ENCODE data around the gene BRD8. TPM values are rescaled to one million over a fixed set of nuclear protein-coding genes. Genes with fewer than 3 reads are reported as not detected.
"Not testable (repeated sequence)": the region's sequence is repeated elsewhere in the genome, so short reads cannot be mapped to it uniquely, and the experiment has no call there.

BRD8 gene
- total RNA-seq, 4 donors from 2014 or later: 27.9 to 39.9 (median 32.6) TPM

DNA sequence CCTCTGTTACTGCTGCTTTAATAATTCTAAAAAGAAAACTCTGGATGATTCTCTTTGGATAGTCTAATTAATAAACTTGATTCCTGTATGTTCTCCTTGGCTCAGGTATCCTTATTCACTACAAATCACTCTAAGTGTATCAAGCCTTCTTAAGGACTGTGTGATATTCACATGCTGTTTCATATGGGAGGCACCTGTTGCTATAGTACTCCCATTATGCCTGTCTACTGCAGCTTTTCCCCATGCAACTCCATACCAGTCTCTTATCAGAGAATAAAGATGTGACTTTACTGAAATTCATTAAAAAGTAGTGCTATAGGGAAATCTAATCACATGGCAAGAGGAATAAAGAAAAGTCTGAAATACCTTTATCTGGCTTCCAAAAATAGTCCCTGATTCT, 14.7 kb downstream of the BRD8 start:
- TF ChIP-seq, protein P1, sequence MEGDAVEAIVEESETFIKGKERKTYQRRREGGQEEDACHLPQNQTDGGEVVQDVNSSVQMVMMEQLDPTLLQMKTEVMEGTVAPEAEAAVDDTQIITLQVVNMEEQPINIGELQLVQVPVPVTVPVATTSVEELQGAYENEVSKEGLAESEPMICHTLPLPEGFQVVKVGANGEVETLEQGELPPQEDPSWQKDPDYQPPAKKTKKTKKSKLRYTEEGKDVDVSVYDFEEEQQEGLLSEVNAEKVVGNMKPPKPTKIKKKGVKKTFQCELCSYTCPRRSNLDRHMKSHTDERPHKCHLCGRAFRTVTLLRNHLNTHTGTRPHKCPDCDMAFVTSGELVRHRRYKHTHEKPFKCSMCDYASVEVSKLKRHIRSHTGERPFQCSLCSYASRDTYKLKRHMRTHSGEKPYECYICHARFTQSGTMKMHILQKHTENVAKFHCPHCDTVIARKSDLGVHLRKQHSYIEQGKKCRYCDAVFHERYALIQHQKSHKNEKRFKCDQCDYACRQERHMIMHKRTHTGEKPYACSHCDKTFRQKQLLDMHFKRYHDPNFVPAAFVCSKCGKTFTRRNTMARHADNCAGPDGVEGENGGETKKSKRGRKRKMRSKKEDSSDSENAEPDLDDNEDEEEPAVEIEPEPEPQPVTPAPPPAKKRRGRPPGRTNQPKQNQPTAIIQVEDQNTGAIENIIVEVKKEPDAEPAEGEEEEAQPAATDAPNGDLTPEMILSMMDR (IDR thresholded peaks at IDR 0.05): no peak
- no peak for TF ChIP-seq POLR2A (IDR thresholded peaks at IDR 0.05)
- intact Hi-C loops (cut with DNase I): no loop called here
- Histone ChIP-seq H3K4me1 (no peaks in the 10 kb centered on the region), H3K27me3 (no peaks in the 10 kb centered on the region), H3K4me3 (no peak overlapping the region), H3K9me3 (no peaks in the 10 kb centered on the region), H3K27ac (no peak overlapping the region), H3K36me3 (peaks cover 37 to 100% (median 88%) of the 10 kb centered on the region in 3 donors)
- no peak for DNase-seq

DNA sequence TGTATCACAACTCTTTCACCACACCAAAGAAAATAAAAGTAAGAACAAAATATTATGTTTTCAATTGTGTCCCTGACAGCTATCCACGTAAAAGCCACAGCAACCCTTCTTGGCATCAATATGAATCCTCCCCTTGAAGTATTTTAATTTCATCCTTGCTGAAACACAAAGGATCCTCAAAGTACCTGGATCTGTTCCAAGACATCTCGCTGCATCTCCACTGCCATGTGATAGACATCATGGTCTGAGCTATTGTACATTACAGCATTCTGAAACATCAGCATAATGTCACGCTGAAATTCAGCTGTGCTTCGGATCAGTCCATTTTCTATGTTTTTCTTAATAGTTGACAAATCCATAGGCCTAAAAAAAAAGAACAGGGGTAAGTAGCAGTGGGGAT, 17.7 kb downstream of the BRD8 start:
- H3K36me3 ChIP-seq: peaks cover 44 to 100% (median 82%) of the 10 kb centered on the region in 3 donors
- WGBS, 2 donors: 87 to 95% methylated on average over 4 of the region's 4 CpGs
- H3K27ac ChIP-seq: no peak overlapping the region
- intact Hi-C loops (cut with DNase I): no loop called here
- H3K4me3 ChIP-seq: no peak overlapping the region
- TF ChIP-seq, protein P1 (IDR thresholded peaks at IDR 0.05): no peak
- TF ChIP-seq POLR2A (IDR thresholded peaks at IDR 0.05): no peak
- no peaks in the 10 kb centered on the region for H3K27me3 ChIP-seq
- no peaks in the 10 kb centered on the region for H3K9me3 ChIP-seq
- no peak for DNase-seq
- H3K4me1 ChIP-seq: no peaks in the 10 kb centered on the region

DNA sequence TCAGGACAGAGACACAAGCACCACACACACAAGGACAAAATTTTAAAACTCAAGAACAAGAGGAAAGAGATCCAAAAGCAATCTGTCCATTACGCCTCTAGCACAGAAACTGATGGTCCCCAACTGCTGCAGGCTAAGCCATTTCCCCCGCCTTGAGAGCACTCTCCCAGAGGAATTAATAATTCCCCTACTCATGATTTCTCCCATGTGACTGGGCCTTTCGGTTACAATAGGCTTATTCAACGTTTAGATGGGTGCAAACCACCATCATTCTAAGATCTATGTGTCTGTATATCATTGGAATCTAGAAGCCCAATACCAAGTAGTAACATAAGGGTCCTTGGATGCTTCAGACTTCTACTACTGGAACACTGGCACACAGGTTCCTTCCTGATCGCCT, 18.8 kb downstream of the BRD8 start:
- WGBS, 2 donors: 87 to 88% methylated on average over 5 of the region's 5 CpGs
- no peaks in the 10 kb centered on the region for H3K4me1 ChIP-seq
- no peaks in the 10 kb centered on the region for H3K27me3 ChIP-seq
- TF ChIP-seq POLR2A (IDR thresholded peaks at IDR 0.05): no peak
- TF ChIP-seq, protein P1 (IDR thresholded peaks at IDR 0.05): no peak
- no peak overlapping the region for H3K27ac ChIP-seq
- no peaks in the 10 kb centered on the region for H3K9me3 ChIP-seq
- H3K4me3 ChIP-seq: no peak overlapping the region
- intact Hi-C loops (cut with DNase I): no loop called here
- no peak for DNase-seq
- H3K36me3 ChIP-seq: peaks cover 38 to 92% (median 71%) of the 10 kb centered on the region in 3 donors

DNA sequence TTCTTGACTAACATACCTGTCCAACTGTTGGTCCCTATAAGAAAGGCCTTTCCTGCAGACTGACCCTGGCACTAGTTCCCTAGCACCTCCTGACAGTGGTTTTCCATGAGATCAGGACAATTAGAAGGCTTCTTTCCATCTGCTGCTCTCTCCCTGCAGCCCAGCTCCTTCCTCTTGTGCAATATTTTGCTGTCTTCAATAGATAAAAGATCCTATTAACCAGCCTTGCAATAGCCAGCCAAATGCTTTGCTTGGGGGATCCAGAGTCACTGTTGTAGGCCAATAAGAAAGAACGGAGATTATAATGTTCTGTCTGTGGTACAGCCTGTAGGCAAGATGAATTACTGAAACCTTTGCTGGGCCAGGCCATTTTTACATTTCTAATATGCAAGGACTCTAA, 20.8 kb downstream of the BRD8 start:
- Histone ChIP-seq H3K27me3 (no peaks in the 10 kb centered on the region), H3K4me3 (no peak overlapping the region), H3K36me3 (peaks cover 32 to 72% (median 51%) of the 10 kb centered on the region in 3 donors), H3K4me1 (no peaks in the 10 kb centered on the region), H3K27ac (no peak overlapping the region), H3K9me3 (no peaks in the 10 kb centered on the region)
- intact Hi-C loops (cut with DNase I): no loop called here
- TF ChIP-seq POLR2A (IDR thresholded peaks at IDR 0.05): no peak
- TF ChIP-seq, protein P1 (IDR thresholded peaks at IDR 0.05): no peak
- no peak for DNase-seq
- WGBS, 2 donors: 82 to 83% methylated on average over 1 of the region's 1 CpG

DNA sequence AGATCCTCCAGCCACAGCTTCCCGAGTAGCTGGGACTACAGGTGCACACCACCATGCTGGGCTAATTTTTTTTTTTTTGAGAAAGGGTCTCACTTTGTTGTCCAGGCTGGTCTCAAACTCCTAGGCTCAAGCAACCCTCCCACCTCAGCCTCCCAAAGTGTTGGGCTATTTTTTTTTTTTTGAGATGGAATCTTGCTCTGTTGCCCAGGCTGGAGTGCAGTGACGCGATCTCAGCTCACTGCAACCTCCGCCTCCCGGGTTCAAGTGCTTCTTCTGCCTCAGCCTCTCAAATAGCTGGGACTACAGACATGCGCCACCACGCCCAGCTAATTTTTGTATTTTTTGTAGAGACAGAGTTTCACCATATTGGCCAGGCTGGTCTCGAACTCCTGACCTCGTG, 22.5 kb downstream of the BRD8 start:
- H3K9me3 ChIP-seq; H3K4me3 ChIP-seq; H3K27ac ChIP-seq; H3K27me3 ChIP-seq; intact Hi-C loops (cut with DNase I); DNase-seq; H3K4me1 ChIP-seq: not testable (repeated sequence)
- peaks cover 22 to 55% (median 36%) of the 10 kb centered on the region in 3 donors for H3K36me3 ChIP-seq
- WGBS, 2 donors: 96 to 98% methylated on average over 7 to 9 of the region's 9 CpGs

DNA sequence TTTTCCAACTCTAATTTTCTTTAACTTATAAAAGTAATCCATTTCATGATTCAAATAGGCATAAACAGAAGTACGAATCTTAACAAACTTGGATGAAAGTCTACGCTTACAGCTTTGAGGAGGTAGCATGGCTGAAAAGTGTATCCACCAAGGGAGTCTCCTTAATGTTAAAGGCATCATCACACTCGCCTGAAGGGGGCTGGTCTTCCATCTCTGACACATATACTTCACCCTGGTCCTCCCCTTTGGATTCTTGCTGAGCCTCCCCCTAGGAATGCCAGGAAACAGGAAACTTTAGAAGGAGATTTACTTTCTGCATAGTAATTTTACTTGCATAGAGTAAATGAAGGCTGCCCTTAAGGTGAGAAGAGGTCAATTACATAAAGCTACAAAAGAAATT, 28.9 kb downstream of the BRD8 start:
- peaks cover 0 to 21% (median 8%) of the 10 kb centered on the region in 3 donors for H3K4me1 ChIP-seq
- no peaks in the 10 kb centered on the region for H3K9me3 ChIP-seq
- H3K36me3 ChIP-seq: no peaks in the 10 kb centered on the region
- H3K4me3 ChIP-seq: no peak overlapping the region
- no peak overlapping the region for H3K27ac ChIP-seq
- no peaks in the 10 kb centered on the region for H3K27me3 ChIP-seq
- 44 to 60% methylated on average over 3 of the region's 3 CpGs for WGBS, 2 donors
- no peak for TF ChIP-seq POLR2A (IDR thresholded peaks at IDR 0.05)
- TF ChIP-seq, protein P1 (IDR thresholded peaks at IDR 0.05): no peak
- no peak for DNase-seq
- intact Hi-C loops (cut with DNase I): no loop called here

Measured in esophagus squamous epithelium (tissue), 5 donors.